WTC11 (cell line): Measurements from ENCODE around the gene KBTBD12.

Experiments
- ATF3 ChIP-seq: sonication (generic); formaldehyde crosslinking; conservative IDR thresholded peaks from 2 replicates; pipeline ENCODE4 v1.8.1; 2022; ENCODE audit warnings: mild to moderate bottlenecking, missing genetic modification reagents
- ATF6 ChIP-seq: sonication (generic); formaldehyde crosslinking; IDR thresholded peaks from 2 replicates; pipeline ENCODE4 v1.8.1; 2023; ENCODE audit warnings: mild to moderate bottlenecking, missing genetic modification reagents
- CDX4 ChIP-seq: fragments of 250-450 bp; sonication (Bioruptor Pico); IDR thresholded peaks from 2 replicates; pipeline ENCODE4 v1.9.0; 2021; ENCODE audit warnings: moderate library complexity, mild to moderate bottlenecking, inconsistent platforms, borderline replicate concordance
- CTCF ChIP-seq: fragments of 200-600 bp; IDR thresholded peaks from 2 replicates; pipeline ENCODE4 v1.8.0; 2022; ENCODE audit warnings: antibody characterized with exemption
- EMX1 ChIP-seq: fragments of 250-450 bp; sonication (Bioruptor Pico); IDR thresholded peaks from 2 replicates; pipeline ENCODE4 v1.8.0; 2021; ENCODE audit warnings: mild to moderate bottlenecking
- HMGA2 ChIP-seq: fragments of 250-450 bp; sonication (Bioruptor Pico); IDR thresholded peaks from 2 replicates; pipeline ENCODE4 v1.4.0; 2021; ENCODE audit warnings: mild to moderate bottlenecking, moderate library complexity
- ZNF425 ChIP-seq: fragments of 250-450 bp; sonication (Bioruptor Pico); conservative IDR thresholded peaks from 2 replicates; pipeline ENCODE4 v1.9.0; 2021; ENCODE audit warnings: mild to moderate bottlenecking

GRCh38 chr3:127992127-127992526, 77.1 kb downstream of the KBTBD12 start:
- TF ChIP-seq ZNF425: no peak
- TF ChIP-seq CTCF: no peak
- TF ChIP-seq HMGA2 (CRISPR knock-in tag): no peak
- no peak for TF ChIP-seq EMX1
- TF ChIP-seq CDX4 (CRISPR knock-in tag): no peak
- no peak for TF ChIP-seq ATF3 (CRISPR knock-in tag)
- no peak for TF ChIP-seq ATF6 (CRISPR knock-in tag)
